ENCODE results near the gene PKP4.

The PKP4 gene

DNA sequence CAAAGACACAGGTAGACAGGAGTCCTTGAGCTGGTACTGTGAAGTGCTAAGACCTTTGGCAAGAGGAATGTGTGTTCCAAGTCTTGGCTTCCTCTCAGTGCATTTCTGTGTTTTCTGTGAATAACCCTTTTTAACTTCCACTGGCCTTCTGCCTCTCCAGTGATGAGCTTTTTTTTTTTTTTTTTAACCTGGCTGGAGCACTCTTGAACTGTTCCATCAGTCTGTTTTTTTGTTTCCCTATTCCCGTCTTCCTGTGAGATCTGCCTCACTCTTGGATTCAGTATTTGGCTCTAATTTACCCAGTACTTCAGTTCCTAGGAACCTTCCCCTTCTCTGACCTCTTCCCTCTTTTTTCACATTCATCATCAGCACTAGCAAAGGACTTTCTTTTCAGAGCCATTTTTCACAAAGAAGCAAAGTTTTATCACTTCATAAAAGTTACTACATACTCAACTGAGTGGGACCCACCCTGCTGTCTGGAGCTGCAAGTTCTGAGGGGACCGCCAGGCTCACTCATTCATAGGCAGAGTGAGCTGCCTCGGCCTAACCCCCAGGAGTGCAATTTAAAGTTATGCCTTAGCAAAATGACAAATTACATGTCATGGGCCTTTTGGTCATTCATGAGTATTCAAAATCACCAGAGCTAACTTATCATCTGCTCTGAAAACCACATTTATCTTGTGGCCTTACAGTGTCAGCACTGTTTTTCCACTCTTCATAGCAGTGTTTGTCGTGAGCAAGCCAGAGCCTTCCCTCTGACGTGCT, 211.4 kb downstream of the PKP4 start:
- Histone ChIP-seq H3K4me1 (ENCODE audit: insufficient read depth, low read length) (no peaks in the 10 kb centered on the region), H3K27ac (ENCODE audit: low read length) (no peak overlapping the region), H3K27me3 (ENCODE audit: insufficient read depth, low read length, poor library complexity) (no peaks in the 10 kb centered on the region), H3K4me2 (ENCODE audit: insufficient read depth, low read length) (no peak overlapping the region), H2AFZ (ENCODE audit: low read depth, low read length) (no peak overlapping the region), H3K9ac (ENCODE audit: low read depth, low read length) (no peak overlapping the region), H4K20me1 (ENCODE audit: insufficient read depth, low read length) (no peaks in the 10 kb centered on the region), H3K79me2 (ENCODE audit: insufficient read depth, low read length) (no peaks in the 10 kb centered on the region), H3K9me3 (ENCODE audit: insufficient read depth, low read length, severe bottlenecking) (no peaks in the 10 kb centered on the region), H3K4me3 (ENCODE audit: low read depth in 1 of 2, low read length in 2 of 2) (no peak overlapping the region), H3K36me3 (ENCODE audit: insufficient read depth, low read length) (peaks cover 66% of the 10 kb centered on the region)
- no peak for TF ChIP-seq EZH2 (IDR thresholded peaks at IDR 0.05; ENCODE audit: borderline replicate concordance, low read depth, low read length, severe bottlenecking)
- TF ChIP-seq, protein P1, sequence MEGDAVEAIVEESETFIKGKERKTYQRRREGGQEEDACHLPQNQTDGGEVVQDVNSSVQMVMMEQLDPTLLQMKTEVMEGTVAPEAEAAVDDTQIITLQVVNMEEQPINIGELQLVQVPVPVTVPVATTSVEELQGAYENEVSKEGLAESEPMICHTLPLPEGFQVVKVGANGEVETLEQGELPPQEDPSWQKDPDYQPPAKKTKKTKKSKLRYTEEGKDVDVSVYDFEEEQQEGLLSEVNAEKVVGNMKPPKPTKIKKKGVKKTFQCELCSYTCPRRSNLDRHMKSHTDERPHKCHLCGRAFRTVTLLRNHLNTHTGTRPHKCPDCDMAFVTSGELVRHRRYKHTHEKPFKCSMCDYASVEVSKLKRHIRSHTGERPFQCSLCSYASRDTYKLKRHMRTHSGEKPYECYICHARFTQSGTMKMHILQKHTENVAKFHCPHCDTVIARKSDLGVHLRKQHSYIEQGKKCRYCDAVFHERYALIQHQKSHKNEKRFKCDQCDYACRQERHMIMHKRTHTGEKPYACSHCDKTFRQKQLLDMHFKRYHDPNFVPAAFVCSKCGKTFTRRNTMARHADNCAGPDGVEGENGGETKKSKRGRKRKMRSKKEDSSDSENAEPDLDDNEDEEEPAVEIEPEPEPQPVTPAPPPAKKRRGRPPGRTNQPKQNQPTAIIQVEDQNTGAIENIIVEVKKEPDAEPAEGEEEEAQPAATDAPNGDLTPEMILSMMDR (IDR thresholded peaks at IDR 0.05; ENCODE audit: borderline replicate concordance, extremely low read depth, low read length, poor library complexity, severe bottlenecking): no peak
- ATAC-seq (ENCODE audit: insufficient read depth, low read depth) (no peak), DNase-seq (no peak)

DNA sequence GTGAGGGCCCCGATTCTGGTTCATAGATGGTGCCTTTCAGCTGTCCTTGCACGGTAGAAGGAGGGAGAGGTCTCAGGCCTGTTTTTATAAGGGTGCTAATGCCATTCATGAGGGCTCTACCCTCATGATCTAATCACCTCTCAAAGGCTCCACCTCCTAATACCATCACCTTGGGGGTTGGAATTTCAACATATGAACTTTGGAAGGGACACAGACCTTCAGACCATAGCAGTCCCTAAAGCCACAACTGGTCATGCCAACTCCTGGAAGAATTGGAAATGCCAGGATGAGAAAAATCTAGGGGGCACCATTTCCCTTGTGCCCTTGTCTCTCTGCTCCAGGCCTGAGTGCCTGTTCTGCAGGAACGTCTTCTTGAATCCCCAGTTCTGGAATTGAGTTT, 213.5 kb downstream of the PKP4 start:
- no peak overlapping the region for H3K27ac ChIP-seq (ENCODE audit: low read length)
- DNase-seq (no peak), ATAC-seq (ENCODE audit: insufficient read depth, low read depth) (no peak)
- H3K4me1 ChIP-seq (ENCODE audit: insufficient read depth, low read length): no peaks in the 10 kb centered on the region
- H2AFZ ChIP-seq (ENCODE audit: low read depth, low read length): no peak overlapping the region
- no peak overlapping the region for H3K4me3 ChIP-seq (ENCODE audit: low read depth in 1 of 2, low read length in 2 of 2)
- H4K20me1 ChIP-seq (ENCODE audit: insufficient read depth, low read length): no peaks in the 10 kb centered on the region
- H3K4me2 ChIP-seq (ENCODE audit: insufficient read depth, low read length): no peak overlapping the region
- no peaks in the 10 kb centered on the region for H3K27me3 ChIP-seq (ENCODE audit: insufficient read depth, low read length, poor library complexity)
- H3K79me2 ChIP-seq (ENCODE audit: insufficient read depth, low read length): no peaks in the 10 kb centered on the region
- H3K9ac ChIP-seq (ENCODE audit: low read depth, low read length): no peak overlapping the region
- H3K9me3 ChIP-seq (ENCODE audit: insufficient read depth, low read length, severe bottlenecking): no peaks in the 10 kb centered on the region
- peaks cover 70% of the 10 kb centered on the region for H3K36me3 ChIP-seq (ENCODE audit: insufficient read depth, low read length)
- no peak for TF ChIP-seq EZH2 (IDR thresholded peaks at IDR 0.05; ENCODE audit: borderline replicate concordance, low read depth, low read length, severe bottlenecking)
- TF ChIP-seq, protein P1 (IDR thresholded peaks at IDR 0.05; ENCODE audit: borderline replicate concordance, extremely low read depth, low read length, poor library complexity, severe bottlenecking): no peak

DNA sequence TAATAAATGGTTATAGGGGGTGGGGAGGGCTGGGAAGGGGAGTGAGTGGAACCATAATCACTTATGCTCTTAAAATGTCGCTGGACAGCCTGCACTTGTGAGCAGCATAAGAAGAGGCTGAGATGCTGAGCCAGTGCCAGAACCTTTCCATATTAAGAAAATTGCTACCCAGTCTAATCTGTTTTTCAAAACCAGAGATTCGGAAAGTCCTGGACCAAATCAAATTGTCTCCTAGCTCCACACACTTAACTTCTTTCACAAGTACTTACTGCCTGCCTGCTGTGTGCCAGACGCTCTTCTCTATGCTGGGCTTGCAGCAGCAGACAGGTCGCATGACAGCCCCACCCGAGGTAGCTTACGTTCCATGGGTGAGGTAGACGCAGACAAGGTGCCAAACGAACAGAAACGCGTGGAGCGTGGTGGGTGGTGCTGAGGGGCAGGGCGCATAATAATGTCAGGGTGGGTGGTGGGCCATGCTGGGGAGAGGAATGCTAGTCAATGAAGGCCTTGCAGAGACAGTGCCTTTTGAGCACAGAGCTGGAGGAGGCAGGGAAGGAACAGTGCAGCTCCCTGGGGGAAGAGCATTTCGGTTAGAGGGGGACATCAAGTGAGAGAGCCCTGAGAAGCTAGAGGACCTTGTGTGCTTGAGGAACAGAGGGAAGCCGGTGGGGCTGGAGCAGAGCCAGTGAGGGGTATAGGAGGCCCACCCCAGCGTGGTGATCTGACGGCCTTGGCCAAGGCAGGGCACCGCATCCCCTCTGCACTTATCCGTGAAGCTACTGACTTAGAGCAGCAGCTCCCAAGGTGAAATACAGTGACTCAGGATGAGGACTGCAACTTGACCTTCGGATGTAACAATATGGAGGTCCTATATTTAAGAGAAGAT, 214.9 kb downstream of the PKP4 start:
- Histone ChIP-seq H3K27me3 (ENCODE audit: insufficient read depth, low read length, poor library complexity) (no peaks in the 10 kb centered on the region), H3K4me1 (ENCODE audit: insufficient read depth, low read length) (no peaks in the 10 kb centered on the region), H4K20me1 (ENCODE audit: insufficient read depth, low read length) (no peaks in the 10 kb centered on the region), H3K27ac (ENCODE audit: low read length) (no peak overlapping the region), H3K9me3 (ENCODE audit: insufficient read depth, low read length, severe bottlenecking) (no peaks in the 10 kb centered on the region), H3K36me3 (ENCODE audit: insufficient read depth, low read length) (peaks cover 74% of the 10 kb centered on the region), H3K4me3 (ENCODE audit: low read depth in 1 of 2, low read length in 2 of 2) (no peak overlapping the region), H2AFZ (ENCODE audit: low read depth, low read length) (no peak overlapping the region), H3K79me2 (ENCODE audit: insufficient read depth, low read length) (no peaks in the 10 kb centered on the region), H3K4me2 (ENCODE audit: insufficient read depth, low read length) (no peak overlapping the region), H3K9ac (ENCODE audit: low read depth, low read length) (no peak overlapping the region)
- DNase-seq (no peak), ATAC-seq (ENCODE audit: insufficient read depth, low read depth) (no peak)
- TF ChIP-seq EZH2 (IDR thresholded peaks at IDR 0.05; ENCODE audit: borderline replicate concordance, low read depth, low read length, severe bottlenecking): no peak
- TF ChIP-seq, protein P1 (IDR thresholded peaks at IDR 0.05; ENCODE audit: borderline replicate concordance, extremely low read depth, low read length, poor library complexity, severe bottlenecking): no peak
